NCI-H146 treated with DMSO at 0.1 percent for 48 hours (cell line): ENCODE data around the gene RFESD.
"Not testable (repeated sequence)": the region's sequence is repeated elsewhere in the genome, so short reads cannot be mapped to it uniquely, and the experiment has no call there.

Source experiments
- DNase-seq: peaks from one replicate; lab custom pipeline; 2025; ENCODE audit not compliant: unreplicated experiment; lab: John Stamatoyannopoulos, UW

The RFESD gene

GRCh38 chr5:95627971-95628810 lies 18.4 kb upstream of the RFESD start:
- no peak for DNase-seq

DNA sequence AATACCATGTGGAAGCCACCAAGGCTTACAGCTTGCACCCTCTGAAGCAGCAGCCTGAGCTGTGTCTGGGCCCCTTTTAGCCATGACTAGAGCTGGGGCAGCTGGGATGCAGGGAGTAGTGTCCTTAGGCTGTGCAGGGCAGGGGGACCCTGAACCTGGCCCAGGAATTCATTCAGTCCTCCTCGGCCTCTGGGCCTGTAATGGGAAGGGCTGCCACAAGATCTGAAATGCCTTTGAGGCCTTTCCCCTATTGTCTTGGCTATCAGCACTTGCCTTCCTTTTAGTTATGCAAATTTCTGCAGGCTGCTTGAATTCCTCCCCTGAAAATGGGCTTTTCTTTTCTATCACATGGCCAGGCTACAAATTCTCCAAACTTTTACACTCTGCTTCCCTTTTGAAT lies 17.6 kb upstream of the RFESD start:
- DNase-seq = no peak

DNA sequence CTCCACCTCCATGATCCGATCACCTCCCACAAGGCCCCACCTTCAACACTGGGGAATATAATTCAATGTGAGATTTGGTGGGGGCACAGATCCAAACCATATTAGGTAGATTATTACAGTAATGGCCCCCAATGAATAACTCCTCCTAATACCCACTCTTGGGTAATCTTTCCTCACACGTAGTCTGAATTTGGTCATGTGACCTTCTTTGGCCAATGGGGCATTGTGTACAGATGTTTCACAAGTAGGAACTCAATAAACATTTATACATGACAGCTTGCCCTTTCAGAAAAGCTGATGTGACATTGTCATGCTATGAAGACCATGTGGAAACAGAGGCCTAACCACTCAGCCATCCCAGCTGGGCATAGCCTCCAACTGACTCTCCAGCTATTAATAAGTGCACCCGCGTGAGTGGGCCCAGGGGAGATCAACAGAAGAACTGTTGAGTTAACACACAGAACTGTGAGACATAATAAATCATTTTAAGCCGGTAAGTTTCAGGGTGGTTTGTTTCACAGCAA lies 16.1 kb upstream of the RFESD start:
- DNase-seq = no peak

DNA sequence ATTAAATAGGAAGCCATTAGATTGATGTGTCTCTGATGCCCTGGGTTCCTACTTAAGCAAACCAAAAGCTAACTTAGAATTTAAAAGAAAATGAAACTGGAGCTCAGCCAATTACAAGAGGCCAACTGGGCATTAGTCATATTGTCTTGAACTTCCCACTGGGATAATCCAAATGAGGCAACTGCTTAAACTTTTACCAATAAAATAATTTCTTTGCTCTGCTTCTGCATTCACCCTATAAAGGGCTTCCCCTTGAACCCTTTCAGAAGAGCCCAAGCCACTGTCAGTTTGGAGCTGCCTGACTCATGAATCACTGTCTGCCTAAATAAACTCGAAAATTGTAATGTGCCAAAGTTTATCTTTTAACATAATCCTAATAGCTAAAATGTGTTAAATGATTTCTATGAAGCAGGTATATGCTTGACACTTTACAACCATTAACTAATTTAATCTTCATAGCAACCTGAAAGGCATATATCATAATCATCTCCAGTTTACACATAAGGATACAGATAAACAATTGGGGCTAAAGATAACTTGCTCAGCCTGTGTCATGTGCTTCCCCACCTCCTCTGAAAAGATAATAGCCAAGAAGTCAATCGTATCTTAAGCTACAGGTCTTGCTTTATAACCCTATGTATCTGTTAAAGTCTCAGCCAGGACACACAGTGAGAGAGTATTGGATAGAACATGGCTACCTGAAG lies 15.2 kb upstream of the RFESD start:
- DNase-seq = no peak

- no peak for DNase-seq
Observed at GRCh38 chr5:95631991-95632675, 14.4 kb upstream of the RFESD start.

DNA sequence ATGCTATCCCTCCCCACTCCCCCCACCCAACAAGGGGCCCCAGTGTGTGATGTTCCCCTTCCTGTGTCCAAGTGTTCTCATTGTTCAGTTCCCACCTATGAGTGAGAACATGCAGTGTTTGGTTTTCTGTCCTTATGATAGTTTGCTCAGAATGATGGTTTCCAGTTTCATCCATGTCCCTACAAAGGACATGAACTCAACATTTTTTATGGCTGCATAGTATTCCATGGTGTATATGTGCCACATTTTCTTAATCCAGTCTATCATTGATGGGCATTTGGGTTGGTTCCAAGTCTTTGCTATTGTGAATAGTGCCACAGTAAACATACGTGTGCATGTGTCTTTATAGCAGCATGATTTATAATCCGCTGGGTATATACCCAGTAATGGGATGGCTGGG lies 13.6 kb upstream of the RFESD start:
- DNase-seq = not testable (repeated sequence)

GRCh38 chr5:95633671-95634070 lies 12.9 kb upstream of the RFESD start:
- no peak for DNase-seq

GRCh38 chr5:95634081-95634480 lies 12.5 kb upstream of the RFESD start:
- DNase-seq = no peak

DNA sequence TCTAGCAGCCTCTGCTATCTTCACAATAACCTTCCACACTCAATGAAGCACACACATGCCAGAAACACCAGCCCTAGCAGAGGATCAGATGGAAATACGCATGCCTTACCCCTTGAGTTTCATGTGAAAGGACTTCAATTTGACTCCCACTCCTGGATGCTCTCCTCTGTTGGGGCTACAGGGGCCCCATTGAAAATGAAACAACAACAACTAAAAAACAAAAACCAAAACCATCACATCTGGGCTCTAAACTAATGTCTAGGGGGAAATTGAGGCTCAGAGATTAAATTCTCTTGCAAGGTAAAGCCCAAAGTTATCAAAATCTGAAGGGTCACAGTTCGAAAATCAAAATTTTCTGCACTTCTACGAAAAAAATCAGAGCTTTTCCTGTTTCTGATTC lies 7.9 kb upstream of the RFESD start:
- DNase-seq = no peak

DNA sequence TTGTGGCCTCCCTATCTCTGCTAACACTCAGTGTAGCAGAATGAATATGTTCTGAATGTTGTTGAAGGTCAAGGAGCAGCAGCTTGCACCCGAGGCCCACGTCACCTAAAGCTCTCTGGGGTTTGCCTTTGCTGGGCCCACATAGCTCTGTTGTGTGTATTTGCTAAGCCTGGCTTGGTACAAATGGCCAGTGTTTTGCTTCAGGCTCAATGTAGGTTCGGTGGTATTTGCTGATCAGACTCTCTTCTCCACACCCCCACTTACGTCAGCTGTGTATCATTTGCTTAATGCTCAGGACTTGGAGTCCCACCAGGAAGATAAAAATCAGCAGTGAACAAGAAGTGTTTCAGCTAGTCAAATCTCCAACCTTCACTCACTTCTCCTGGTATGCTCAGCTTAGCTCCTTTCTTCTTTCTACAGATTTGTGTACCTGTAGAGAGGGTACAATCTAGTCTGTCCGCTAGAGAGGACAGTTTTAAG lies 4.8 kb upstream of the RFESD start:
- DNase-seq = no peak

- no peak for DNase-seq
Observed at GRCh38 chr5:95643152-95643551, 3.4 kb upstream of the RFESD start.

- DNase-seq = peak; percentile 15
Observed at GRCh38 chr5:95644351-95645042, 2.1 kb upstream of the RFESD start.

DNA sequence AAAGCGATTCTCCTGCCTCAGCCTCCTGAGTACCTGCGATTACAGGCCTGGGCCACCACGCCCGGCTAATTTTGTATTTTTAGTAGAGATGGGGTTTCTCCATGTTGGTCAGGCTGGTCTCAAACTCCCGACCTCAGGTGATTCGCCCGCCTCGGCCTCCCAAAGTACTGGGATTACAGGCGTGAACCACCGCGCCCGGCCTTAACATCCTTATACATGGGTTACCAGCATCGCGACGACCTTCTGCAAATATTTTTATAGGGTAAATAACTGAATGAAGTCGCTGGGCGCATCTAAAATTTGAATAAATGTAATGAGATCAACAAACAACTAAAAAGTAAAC lies 380 bp upstream of the RFESD start:
- DNase-seq = not testable (repeated sequence)

- DNase-seq = no peak
Observed at GRCh38 chr5:95647886-95648860, 1.6 kb downstream of the RFESD start.

- DNase-seq = no peak
Observed at GRCh38 chr5:95649274-95649673, 2.7 kb downstream of the RFESD start.

DNA sequence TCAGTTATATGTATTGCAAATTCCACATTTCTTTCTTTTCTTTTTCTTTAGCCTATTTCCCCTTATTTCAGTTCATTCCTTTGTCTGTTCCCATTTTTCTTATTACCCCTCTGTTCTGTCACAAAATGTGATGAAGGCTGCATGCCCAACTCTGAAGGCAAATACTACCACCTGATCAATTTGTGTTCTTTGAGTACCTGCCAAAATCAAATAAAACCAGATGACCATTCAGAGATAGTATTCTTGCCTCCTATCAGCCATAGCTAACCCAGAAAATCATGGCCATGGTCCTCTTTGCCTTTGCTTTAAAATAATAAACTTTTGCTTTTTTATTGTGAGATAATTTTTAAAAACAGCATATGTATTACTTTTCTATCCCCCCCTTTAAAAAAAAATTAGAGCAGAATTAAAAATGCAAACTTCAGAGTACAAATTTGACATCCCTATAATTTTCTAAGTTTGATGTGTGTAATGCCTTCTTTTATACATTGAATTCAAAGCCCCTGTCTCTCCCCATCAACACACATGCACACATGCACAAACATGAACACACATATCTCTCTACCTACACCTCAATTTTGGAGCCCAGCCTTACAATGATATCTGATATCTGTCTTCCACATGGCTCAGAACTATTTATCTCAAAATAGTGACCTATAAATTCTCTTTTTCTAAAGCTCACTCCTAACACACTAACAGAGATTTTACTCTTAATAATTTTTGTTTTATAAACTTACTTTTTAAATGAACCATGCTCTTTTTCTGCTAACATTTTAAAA lies 3.5 kb downstream of the RFESD start:
- DNase-seq = no peak

GRCh38 chr5:95652849-95653248 lies 6.3 kb downstream of the RFESD start:
- no peak for DNase-seq

- no peak for DNase-seq
Observed at GRCh38 chr5:95654196-95654595, 7.6 kb downstream of the RFESD start.

DNA sequence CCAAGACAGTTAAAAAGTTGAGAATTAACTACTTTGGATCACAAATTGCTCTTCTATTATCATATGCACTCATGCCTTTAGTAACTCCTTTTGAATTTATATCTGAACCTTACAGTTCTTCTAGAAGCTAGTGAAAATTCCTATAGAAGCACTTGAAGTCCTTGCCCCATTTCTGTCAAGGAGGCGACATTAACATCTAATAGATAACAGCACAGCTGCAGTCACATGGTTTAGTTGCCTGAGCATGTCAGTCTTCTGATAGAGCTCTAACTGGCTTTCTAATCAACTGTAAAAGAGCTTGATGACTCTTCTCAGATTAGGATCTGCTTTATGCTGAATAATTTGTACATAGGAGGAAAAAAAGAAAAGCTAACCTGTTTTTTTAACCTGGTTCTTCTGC lies 9.0 kb downstream of the RFESD start:
- DNase-seq = no peak
